Hepatocyte (in vitro differentiated cells): ENCODE results near the gene AREL1. TPM values are rescaled to one million over a fixed set of nuclear protein-coding genes. Genes with fewer than 3 reads are reported as not detected.

Experiments
- DNase-seq: peaks from one replicate; pipeline ENCODE4 v3.0.0-alpha.2; 2016; ENCODE audit warnings: low spot score
- H2AFZ ChIP-seq: fragments of 200-600 bp; sonication (generic); 2 replicates; pipeline ENCODE4 v1.6.0; 2016; ENCODE audit warnings: antibody characterized with exemption, mild to moderate bottlenecking
- H3K27ac ChIP-seq: fragments of 200-600 bp; sonication (generic); 2 replicates; pipeline ENCODE4 v1.5.1; 2016; ENCODE audit warnings: mild to moderate bottlenecking
- H3K27me3 ChIP-seq: fragments of 200-600 bp; sonication (generic); 2 replicates; pipeline ENCODE4 v1.6.1; 2016
- H3K36me3 ChIP-seq: fragments of 200-600 bp; sonication (generic); replicated peaks from 2 replicates; pipeline ENCODE4 v1.5.1; 2016; ENCODE audit warnings: low read depth; ENCODE audit not compliant: insufficient read depth
- H3K4me1 ChIP-seq: fragments of 200-600 bp; sonication (generic); 2 replicates; pipeline ENCODE4 v1.5.1; 2016; ENCODE audit warnings: mild to moderate bottlenecking, moderate library complexity; ENCODE audit not compliant: insufficient read depth
- H3K4me2 ChIP-seq: fragments of 200-600 bp; sonication (generic); 2 replicates; pipeline ENCODE4 v1.6.0; 2016
- H3K4me3 ChIP-seq: fragments of 200-600 bp; sonication (generic); 2 replicates; pipeline ENCODE4 v1.5.1; 2016; ENCODE audit warnings: mild to moderate bottlenecking
- H3K79me2 ChIP-seq: fragments of 200-600 bp; sonication (generic); 2 replicates; pipeline ENCODE4 v1.6.0; 2017; ENCODE audit warnings: mild to moderate bottlenecking
- H3K9me2 ChIP-seq: fragments of 200-600 bp; sonication (generic); replicated peaks from 2 replicates; pipeline ENCODE4 v1.6.0; 2017; ENCODE audit warnings: mild to moderate bottlenecking; ENCODE audit not compliant: insufficient read depth
- H3K9me3 ChIP-seq: fragments of 200-600 bp; sonication (generic); 2 replicates; pipeline ENCODE4 v1.5.1; 2016; ENCODE audit warnings: low read depth, mild to moderate bottlenecking
- H4K20me1 ChIP-seq: fragments of 200-600 bp; sonication (generic); 2 replicates; pipeline ENCODE4 v1.6.0; 2016; ENCODE audit warnings: mild to moderate bottlenecking; ENCODE audit not compliant: insufficient read depth, poor library complexity, severe bottlenecking
- CTCF ChIP-seq: fragments of 200-600 bp; sonication (generic); IDR thresholded peaks from 2 replicates; pipeline ENCODE4 v1.5.1; 2016; ENCODE audit warnings: antibody characterized with exemption, mild to moderate bottlenecking; ENCODE audit not compliant: poor library complexity
- EZH2 ChIP-seq: fragments of 200-600 bp; sonication (generic); IDR thresholded peaks from 2 replicates; pipeline ENCODE4 v1.6.1; 2016; ENCODE audit warnings: antibody characterized with exemption, mild to moderate bottlenecking, borderline replicate concordance
- EZH2phosphoT487 ChIP-seq: fragments of 200-600 bp; sonication (generic); IDR thresholded peaks from one replicate; pipeline ENCODE4 v1.6.1; 2018; ENCODE audit warnings: antibody characterized with exemption, mild to moderate bottlenecking, low read depth, moderate library complexity; ENCODE audit not compliant: unreplicated experiment, severe bottlenecking
- WGBS: methylation state at CpG from one replicate; pipeline ENCODE4 v1.1.6; 2016; ENCODE audit warnings: low lambda C conversion rate; ENCODE audit errors: missing lambda C conversion rate; 5-methylcytosine and 5-hydroxymethylcytosine counted together
- polyA plus RNA-seq: library from polyadenylated mRNA; unstranded; fragments of >200 nt; fragmentation: Nextera tagmentation; extraction: Ambion mirVana; gene quantifications from 2 replicates; pipeline ENCODE4 v1.2.1, GENCODE V29; 2016
- total RNA-seq: library from RNA; depleted of rRNA; stranded (reverse); fragments of >200 nt; gene quantifications from 2 replicates; pipeline ENCODE4 v1.2.3, GENCODE V29; 2014

Gene AREL1
- total and polyA plus RNA-seq, 2 experiments from 2014 or later: 11.4 to 31.7 TPM

GRCh38 chr14:74697011-74697410, 15.9 kb downstream of the AREL1 start:
- Histone ChIP-seq H3K4me1 (no peaks in the 10 kb centered on the region), H4K20me1 (peaks cover 10% of the 10 kb centered on the region), H3K79me2 (peaks cover 82% of the 10 kb centered on the region), H3K4me2 (no peak overlapping the region), H3K27ac (no peak overlapping the region), H2AFZ (no peak overlapping the region), H3K9me3 (no peaks in the 10 kb centered on the region), H3K4me3 (no peak overlapping the region), H3K36me3 (no peaks in the 10 kb centered on the region), H3K9me2 (no peaks in the 10 kb centered on the region), H3K27me3 (no peaks in the 10 kb centered on the region)
- 86% methylated on average over 1 of the region's 1 CpG for WGBS
- no peak for DNase-seq
- TF ChIP-seq EZH2 (no peak), EZH2phosphoT487 (no peak), CTCF (no peak)

- 88% methylated on average over 4 of the region's 4 CpGs for WGBS
- no peak for DNase-seq
- H3K9me2 ChIP-seq: no peaks in the 10 kb centered on the region
- H3K79me2 ChIP-seq: peaks cover 66% of the 10 kb centered on the region
- H2AFZ ChIP-seq: no peak overlapping the region
- H3K27me3 ChIP-seq: no peaks in the 10 kb centered on the region
- H3K4me3 ChIP-seq: no peak overlapping the region
- H3K36me3 ChIP-seq: no peaks in the 10 kb centered on the region
- H3K9me3 ChIP-seq: no peaks in the 10 kb centered on the region
- H3K4me1 ChIP-seq: no peaks in the 10 kb centered on the region
- H3K27ac ChIP-seq: no peak overlapping the region
- TF ChIP-seq EZH2phosphoT487 (no peak), EZH2 (no peak), CTCF (no peak)
- H4K20me1 ChIP-seq: peaks cover 10% of the 10 kb centered on the region
- no peak overlapping the region for H3K4me2 ChIP-seq
Observed at GRCh38 chr14:74695406-74695805, 17.5 kb downstream of the AREL1 start.

GRCh38 chr14:74693191-74693590, 19.7 kb downstream of the AREL1 start:
- no peak overlapping the region for H3K4me2 ChIP-seq
- TF ChIP-seq EZH2: no peak
- no peak for TF ChIP-seq EZH2phosphoT487
- TF ChIP-seq CTCF: no peak
- H3K9me3 ChIP-seq: no peaks in the 10 kb centered on the region
- H3K9me2 ChIP-seq: no peaks in the 10 kb centered on the region
- no peaks in the 10 kb centered on the region for H3K4me1 ChIP-seq
- no peaks in the 10 kb centered on the region for H3K36me3 ChIP-seq
- no peak overlapping the region for H3K4me3 ChIP-seq
- H3K79me2 ChIP-seq: peaks cover 48% of the 10 kb centered on the region
- no peak overlapping the region for H3K27ac ChIP-seq
- no peaks in the 10 kb centered on the region for H3K27me3 ChIP-seq
- no peak overlapping the region for H2AFZ ChIP-seq
- no peak for DNase-seq
- H4K20me1 ChIP-seq: peaks cover 8% of the 10 kb centered on the region
- WGBS: 98% methylated on average over 3 of the region's 3 CpGs

- no peaks in the 10 kb centered on the region for H3K4me1 ChIP-seq
- no peak for TF ChIP-seq CTCF
- TF ChIP-seq EZH2: no peak
- no peak for TF ChIP-seq EZH2phosphoT487
- no peaks in the 10 kb centered on the region for H3K9me3 ChIP-seq
- no peaks in the 10 kb centered on the region for H3K27me3 ChIP-seq
- H3K36me3 ChIP-seq: no peaks in the 10 kb centered on the region
- H3K4me2 ChIP-seq: no peak overlapping the region
- peaks cover 30% of the 10 kb centered on the region for H3K79me2 ChIP-seq
- WGBS: 98% methylated on average over 2 of the region's 2 CpGs
- H2AFZ ChIP-seq: no peak overlapping the region
- H3K4me3 ChIP-seq: no peak overlapping the region
- H3K9me2 ChIP-seq: no peaks in the 10 kb centered on the region
- DNase-seq: no peak
- H4K20me1 ChIP-seq: peaks cover 8% of the 10 kb centered on the region
- no peak overlapping the region for H3K27ac ChIP-seq
Observed at GRCh38 chr14:74691456-74691855, 21.4 kb downstream of the AREL1 start.
